ENCODE data around the gene PRMT1. TPM values are rescaled to one million over a fixed set of nuclear protein-coding genes. Genes with fewer than 3 reads are reported as not detected.
A peak's percentile ranks its signal among the peaks of the same experiment; 100 is the strongest.
"Not testable (repeated sequence)": the region's sequence is repeated elsewhere in the genome, so short reads cannot be mapped to it uniquely, and the experiment has no call there.

Gene PRMT1
- total RNA-seq, 2 donors from 2014 or later: 83.9 to 97.7 TPM

- ATAC-seq: no peak
- no peaks in the 10 kb centered on the region for H3K9me3 ChIP-seq (ENCODE audit: control insufficient read depth, low read length, poor library complexity, severe bottlenecking)
- DNase-seq: no peak
- Mint-ChIP-seq H3K4me1 (peaks cover 11% of the 10 kb centered on the region), H3K36me3 (ENCODE audit: low read depth) (peaks cover 5% of the 10 kb centered on the region), H3K27ac (no peak overlapping the region), H3K27me3 (peaks cover 5% of the 10 kb centered on the region), H3K4me3 (no peak overlapping the region)
Measured at GRCh38 chr19:49713236-49713845, 36.3 kb downstream of the PRMT1 start.

- H3K27me3 Mint-ChIP-seq: no peaks in the 10 kb centered on the region
- no peak overlapping the region for H3K4me3 Mint-ChIP-seq
- no peak for ATAC-seq
- no peak for DNase-seq
- no peaks in the 10 kb centered on the region for H3K36me3 Mint-ChIP-seq (ENCODE audit: low read depth)
- no peaks in the 10 kb centered on the region for H3K9me3 ChIP-seq (ENCODE audit: control insufficient read depth, low read length, poor library complexity, severe bottlenecking)
- H3K4me1 Mint-ChIP-seq: peaks cover 11% of the 10 kb centered on the region
- H3K27ac Mint-ChIP-seq: peak overlapping the region; percentile 19
Measured at GRCh38 chr19:49716154-49716553, 39.1 kb downstream of the PRMT1 start.

GRCh38 chr19:49718511-49718910 lies 41.4 kb downstream of the PRMT1 start:
- H3K4me3 Mint-ChIP-seq: peak overlapping the region; percentile 12

GRCh38 chr19:49718991-49719390 lies 41.9 kb downstream of the PRMT1 start:
- Mint-ChIP-seq H3K4me3 (no peak overlapping the region), H3K36me3 (ENCODE audit: low read depth) (no peaks in the 10 kb centered on the region), H3K27me3 (no peaks in the 10 kb centered on the region), H3K27ac (no peak overlapping the region), H3K4me1 (peaks cover 9% of the 10 kb centered on the region)
- H3K9me3 ChIP-seq (ENCODE audit: control insufficient read depth, low read length, poor library complexity, severe bottlenecking): no peaks in the 10 kb centered on the region
- DNase-seq (no peak), ATAC-seq (no peak)

More at GRCh38 chr19:49718511-49718910, 41.4 kb downstream of the PRMT1 start:
- no peak for DNase-seq
- H3K36me3 Mint-ChIP-seq (ENCODE audit: low read depth): no peaks in the 10 kb centered on the region
- H3K4me1 Mint-ChIP-seq: peaks cover 9% of the 10 kb centered on the region
- ATAC-seq: no peak
- peak overlapping the region; percentile 93 for H3K27ac Mint-ChIP-seq
- H3K27me3 Mint-ChIP-seq: no peaks in the 10 kb centered on the region
- H3K9me3 ChIP-seq (ENCODE audit: control insufficient read depth, low read length, poor library complexity, severe bottlenecking): no peaks in the 10 kb centered on the region

- not testable (repeated sequence) for H3K36me3 Mint-ChIP-seq (ENCODE audit: low read depth); H3K27me3 Mint-ChIP-seq; DNase-seq; H3K27ac Mint-ChIP-seq; H3K9me3 ChIP-seq (ENCODE audit: control insufficient read depth, low read length, poor library complexity, severe bottlenecking); ATAC-seq; H3K4me3 Mint-ChIP-seq; H3K4me1 Mint-ChIP-seq
Measured at GRCh38 chr19:49719420-49719819, 42.3 kb downstream of the PRMT1 start.

- DNase-seq: no peak
- Mint-ChIP-seq H3K4me3 (no peak overlapping the region), H3K27ac (no peak overlapping the region), H3K36me3 (ENCODE audit: low read depth) (no peaks in the 10 kb centered on the region), H3K27me3 (no peaks in the 10 kb centered on the region), H3K4me1 (no peaks in the 10 kb centered on the region)
- no peak for ATAC-seq
- H3K9me3 ChIP-seq (ENCODE audit: control insufficient read depth, low read length, poor library complexity, severe bottlenecking): no peaks in the 10 kb centered on the region
Measured at GRCh38 chr19:49727217-49728030, 50.4 kb downstream of the PRMT1 start.

GRCh38 chr19:49730166-49730565 lies 53.1 kb downstream of the PRMT1 start:
- ATAC-seq (no peak), DNase-seq (no peak)
- H3K27me3 Mint-ChIP-seq: no peaks in the 10 kb centered on the region
- H3K36me3 Mint-ChIP-seq (ENCODE audit: low read depth): no peaks in the 10 kb centered on the region
- no peak overlapping the region for H3K27ac Mint-ChIP-seq
- H3K4me3 Mint-ChIP-seq: no peak overlapping the region
- no peaks in the 10 kb centered on the region for H3K4me1 Mint-ChIP-seq
- no peaks in the 10 kb centered on the region for H3K9me3 ChIP-seq (ENCODE audit: control insufficient read depth, low read length, poor library complexity, severe bottlenecking)

Other genes starting within 250 kb of the PRMT1 start
- gene SLC17A7, start 235.7 kb upstream of the PRMT1 start, total RNA-seq: not detected
- 100 to 1,000 TPM; 147 to 150 TPM for gene PIH1D1, start 225.5 kb upstream of the PRMT1 start, total RNA-seq
- 10 to 100 TPM; 34.8 to 38.0 TPM for gene ALDH16A1, start 224.0 kb upstream of the PRMT1 start, total RNA-seq
- gene FLT3LG, start 203.1 kb upstream of the PRMT1 start, total RNA-seq: 100 to 1,000 TPM; 349 to 455 TPM
- gene RPL13A, start 189.7 kb upstream of the PRMT1 start, total RNA-seq: 1,000 to 10,000 TPM; 5,253 to 5,291 TPM
- gene RPS11, start 180.8 kb upstream of the PRMT1 start, total RNA-seq: 1,000 to 10,000 TPM; 2,538 to 2,634 TPM
- gene FCGRT, start 164.6 kb upstream of the PRMT1 start, total RNA-seq: 10 to 100 TPM; 18.7 to 24.6 TPM
- 1 to 10 TPM in 1 of 2 donors, under 1 TPM in 1; 0.97 to 1.3 TPM for gene RCN3, start 149.3 kb upstream of the PRMT1 start, total RNA-seq
- gene NOSIP, start 96.7 kb upstream of the PRMT1 start, total RNA-seq: 100 to 1,000 TPM; 161 to 195 TPM
- gene PRRG2, start 96.0 kb upstream of the PRMT1 start, total RNA-seq: 1 to 10 TPM; 1.1 to 1.3 TPM
- gene PRR12, start 86.1 kb upstream of the PRMT1 start, total RNA-seq: 10 to 100 TPM; 44.6 to 50.7 TPM
- gene RRAS, start 37.1 kb upstream of the PRMT1 start, total RNA-seq: 1 to 10 TPM; 6.6 to 9.1 TPM
- gene SCAF1, start 35.1 kb upstream of the PRMT1 start, total RNA-seq: 10 to 100 TPM; 34.1 to 36.3 TPM
- 100 to 1,000 TPM; 162 to 181 TPM for gene IRF3, start 11.4 kb upstream of the PRMT1 start, total RNA-seq
- 10 to 100 TPM; 10.2 to 15.6 TPM for gene BCL2L12, start 11.3 kb upstream of the PRMT1 start, total RNA-seq
- gene ADM5, start 12.3 kb downstream of the PRMT1 start, total RNA-seq: 1 to 10 TPM; 2.8 to 2.9 TPM
- 1 to 10 TPM in 1 of 2 donors, under 1 TPM in 1; 0.31 to 1.0 TPM for gene CPT1C, start 13.8 kb downstream of the PRMT1 start, total RNA-seq
- 1 to 10 TPM in 1 of 2 donors, under 1 TPM in 1; 0.87 to 1.9 TPM for gene TSKS, start 86.0 kb downstream of the PRMT1 start, total RNA-seq
- 10 to 100 TPM; 43.3 to 51.5 TPM for gene AP2A1, start 89.7 kb downstream of the PRMT1 start, total RNA-seq
- gene FUZ, start 136.0 kb downstream of the PRMT1 start, total RNA-seq: 10 to 100 TPM; 29.4 to 30.7 TPM
- gene MED25, start 141.0 kb downstream of the PRMT1 start, total RNA-seq: 100 to 1,000 TPM in 1 of 2 donors, 10 to 100 TPM in 1; 94.8 to 108 TPM
- 100 to 1,000 TPM; 125 to 162 TPM for gene PTOV1, start 173.9 kb downstream of the PRMT1 start, total RNA-seq
- 100 to 1,000 TPM; 170 to 196 TPM for gene PNKP, start 190.3 kb downstream of the PRMT1 start, total RNA-seq
- 10 to 100 TPM; 19.2 to 33.8 TPM for gene AKT1S1, start 200.1 kb downstream of the PRMT1 start, total RNA-seq
- gene TBC1D17, start 200.4 kb downstream of the PRMT1 start, total RNA-seq: 10 to 100 TPM; 44.1 to 57.3 TPM
- gene IL4I1, start 219.6 kb downstream of the PRMT1 start, total RNA-seq: 100 to 1,000 TPM in 1 of 2 donors, 10 to 100 TPM in 1; 47.8 to 107 TPM